ENCODE results near the gene IFT27.
"Not testable (repeated sequence)": the region's sequence is repeated elsewhere in the genome, so short reads cannot be mapped to it uniquely, and the experiment has no call there.

IFT27 gene

DNA sequence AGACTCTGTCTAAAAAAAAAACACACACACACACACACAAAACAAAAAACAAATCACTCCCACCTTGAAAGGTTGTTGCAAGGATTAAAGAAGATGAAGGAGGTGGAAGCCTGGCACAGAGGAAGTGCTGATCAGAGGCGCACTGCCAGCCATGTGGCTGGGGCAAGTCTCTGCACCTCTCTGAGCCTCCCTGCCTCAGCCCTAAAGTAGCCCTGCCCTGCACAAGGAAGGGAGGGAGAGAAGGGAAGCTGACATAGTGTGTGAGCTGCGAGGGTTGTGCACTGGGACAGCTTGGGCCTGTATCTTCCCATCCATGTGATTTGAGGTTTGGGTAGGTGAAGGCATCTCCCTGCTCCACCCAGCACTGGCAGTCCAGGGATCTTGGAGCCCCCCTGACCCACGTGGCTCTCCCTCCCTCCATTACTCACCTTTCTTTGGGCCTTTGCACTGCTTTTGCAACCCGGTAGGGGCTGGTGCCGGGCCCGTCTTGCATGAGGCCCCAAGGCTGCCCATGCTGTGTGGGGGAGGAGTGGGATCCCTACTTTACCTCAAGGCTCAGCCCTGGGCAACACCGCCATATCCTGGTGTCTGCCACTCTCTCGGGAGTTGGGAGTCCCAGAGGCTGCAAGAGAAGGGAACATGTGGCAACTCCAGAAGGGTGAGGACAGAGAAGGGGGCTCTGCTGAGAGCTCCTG is 30.5 kb downstream of the IFT27 start:
- in situ Hi-C loops (cut with MboI; ENCODE audit: low sequenced_read_pairs) = no loop called here

DNA sequence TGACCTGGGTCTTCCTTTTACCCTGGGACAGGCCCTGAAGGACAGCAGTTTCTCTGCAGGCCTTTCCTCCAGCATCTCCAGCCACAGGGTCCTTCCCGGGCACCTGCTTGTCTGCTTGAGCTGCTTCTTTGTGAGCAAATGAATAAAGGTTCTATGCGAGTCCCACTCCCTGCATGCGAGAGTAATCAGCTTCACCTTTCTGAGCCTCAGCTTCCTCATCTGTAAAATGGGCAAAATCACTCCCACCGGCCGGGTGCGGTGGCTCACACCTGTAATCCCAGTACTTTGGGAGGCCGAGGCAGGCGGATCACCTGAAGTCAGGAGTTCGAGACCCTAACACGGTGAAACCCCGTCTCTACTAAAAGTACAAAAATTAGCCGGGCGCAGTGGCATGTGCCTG is 31.1 kb downstream of the IFT27 start:
- in situ Hi-C loops (cut with MboI; ENCODE audit: low sequenced_read_pairs) = no loop called here

GRCh38 chr22:36744413-36744765 is 31.5 kb downstream of the IFT27 start:
- in situ Hi-C loops (cut with MboI; ENCODE audit: low sequenced_read_pairs) = no loop called here

DNA sequence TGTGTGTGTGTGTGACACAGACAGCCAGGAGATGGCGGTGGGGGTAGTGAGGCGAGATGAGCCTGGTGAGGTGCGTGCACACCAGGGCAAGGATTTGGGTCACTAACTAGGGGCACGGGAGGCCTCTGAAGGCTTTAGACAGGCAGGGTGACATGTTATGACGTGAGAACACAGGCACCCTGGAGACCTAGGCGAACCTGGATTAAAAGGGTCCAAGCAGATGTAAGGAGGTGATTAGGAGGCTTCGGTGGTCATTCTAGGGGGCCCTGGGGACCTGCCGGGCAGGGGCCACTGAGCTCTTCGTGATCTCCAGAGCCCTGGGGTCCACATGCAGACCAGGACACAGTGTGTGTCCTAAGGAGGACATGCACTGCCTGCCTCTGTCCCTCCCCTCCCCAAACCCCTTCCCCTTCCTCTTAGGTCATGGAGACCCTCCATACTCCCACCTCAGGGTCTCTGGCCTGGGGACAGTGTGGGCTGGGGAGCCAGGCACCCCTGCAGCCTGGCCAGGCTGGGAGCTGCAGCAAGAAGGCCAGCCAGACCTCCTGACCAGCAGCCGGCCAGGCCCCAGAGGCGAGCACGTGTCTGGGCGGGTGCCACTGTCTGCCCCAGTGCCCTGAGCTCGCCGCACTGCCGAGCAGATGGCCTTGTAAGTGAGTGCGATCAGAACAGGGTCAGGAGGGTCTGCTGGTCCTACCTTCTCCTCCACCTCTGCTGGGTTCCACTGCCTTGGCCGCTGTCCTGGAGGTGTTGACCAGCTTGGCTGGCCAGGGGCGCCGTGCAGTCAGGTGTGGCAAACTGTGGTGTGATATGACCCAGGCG is 32.1 kb downstream of the IFT27 start:
- in situ Hi-C loops (cut with MboI; ENCODE audit: low sequenced_read_pairs) = no loop called here

GRCh38 chr22:36743011-36743410 is 32.9 kb downstream of the IFT27 start:
- in situ Hi-C loops (cut with MboI; ENCODE audit: low sequenced_read_pairs) = no loop called here

- in situ Hi-C loops (cut with MboI; ENCODE audit: low sequenced_read_pairs) = no loop called here
Observed at GRCh38 chr22:36741968-36742367, 34.0 kb downstream of the IFT27 start.

- in situ Hi-C loops (cut with MboI; ENCODE audit: low sequenced_read_pairs) = no loop called here
Observed at GRCh38 chr22:36741204-36741793, 34.6 kb downstream of the IFT27 start.

- in situ Hi-C loops (cut with MboI; ENCODE audit: low sequenced_read_pairs) = no loop called here
Observed at GRCh38 chr22:36740716-36741115, 35.2 kb downstream of the IFT27 start.

- in situ Hi-C loops (cut with MboI; ENCODE audit: low sequenced_read_pairs) = no loop called here
Observed at GRCh38 chr22:36739185-36739584, 36.7 kb downstream of the IFT27 start.

GRCh38 chr22:36738416-36739020 is 37.4 kb downstream of the IFT27 start:
- in situ Hi-C loops (cut with MboI; ENCODE audit: low sequenced_read_pairs) = no loop called here

GRCh38 chr22:36737776-36738175 is 38.1 kb downstream of the IFT27 start:
- in situ Hi-C loops (cut with MboI; ENCODE audit: low sequenced_read_pairs) = no loop called here

- in situ Hi-C loops (cut with MboI; ENCODE audit: low sequenced_read_pairs) = no loop called here
Observed at GRCh38 chr22:36736701-36737320, 39.1 kb downstream of the IFT27 start.

DNA sequence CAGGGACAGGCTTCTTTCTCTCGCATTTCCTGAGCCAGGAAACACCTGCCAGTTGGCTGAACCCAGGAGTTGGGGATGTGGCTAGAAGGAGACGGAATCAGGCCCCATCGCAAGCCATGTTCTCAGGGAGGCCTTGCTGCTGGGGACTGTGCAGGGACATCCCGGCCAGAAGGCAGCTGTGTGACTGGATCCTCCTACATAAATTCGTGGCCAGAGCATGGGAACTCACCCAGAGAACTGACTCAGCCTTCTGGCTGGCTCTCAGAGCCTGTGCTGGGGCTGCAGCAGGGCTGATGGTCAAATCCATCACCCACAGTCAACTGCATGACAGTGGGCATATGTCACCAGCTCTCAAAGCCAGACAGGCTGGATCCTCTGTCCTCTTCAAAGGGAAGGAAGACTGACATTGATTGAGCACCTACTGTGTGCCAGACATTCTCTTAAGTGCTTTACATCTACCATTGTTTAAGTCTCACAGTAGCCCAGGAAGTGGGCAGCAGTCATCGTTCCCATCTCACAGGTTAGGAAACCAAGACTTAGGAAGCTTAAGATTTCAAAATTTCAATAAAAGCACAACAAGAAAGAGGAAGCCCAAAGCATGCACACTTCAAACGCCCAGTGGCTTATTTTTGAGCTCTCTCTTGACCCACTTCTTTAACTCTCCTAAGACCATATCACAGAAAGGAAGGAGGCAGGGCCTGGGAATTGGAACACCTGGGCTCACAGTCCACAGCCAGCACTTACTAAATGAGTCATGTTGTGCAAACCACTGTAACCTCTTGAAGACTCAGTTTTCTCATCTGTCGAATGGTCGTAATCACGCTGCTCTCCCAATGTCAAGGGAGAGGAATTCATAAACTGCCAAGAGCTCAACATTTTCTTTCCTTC is 41.5 kb downstream of the IFT27 start:
- in situ Hi-C loops (cut with MboI; ENCODE audit: low sequenced_read_pairs) = no loop called here

GRCh38 chr22:36733271-36733670 is 42.6 kb downstream of the IFT27 start:
- in situ Hi-C loops (cut with MboI; ENCODE audit: low sequenced_read_pairs) = no loop called here

- in situ Hi-C loops (cut with MboI; ENCODE audit: low sequenced_read_pairs) = no loop called here
Observed at GRCh38 chr22:36732609-36733008, 43.3 kb downstream of the IFT27 start.

DNA sequence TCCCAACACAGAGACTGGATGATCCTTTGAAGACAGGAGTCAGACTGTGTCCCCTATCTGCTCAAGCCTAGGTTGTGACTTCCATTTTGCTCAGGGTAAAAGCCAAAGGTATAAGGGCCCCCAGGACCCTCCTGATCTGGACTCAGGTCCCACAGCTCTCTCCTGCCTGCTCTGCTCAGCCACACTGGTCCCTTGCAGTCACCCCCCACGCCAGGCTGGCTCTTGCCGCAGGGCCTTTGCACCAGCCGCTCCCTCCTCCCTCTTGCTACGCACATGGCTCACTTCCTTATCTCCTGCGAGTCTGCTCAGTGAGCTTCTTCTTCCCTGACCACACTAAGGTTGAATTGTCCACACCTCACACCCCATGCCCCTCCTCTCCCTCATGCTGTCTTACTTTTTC is 44.0 kb downstream of the IFT27 start:
- in situ Hi-C loops (cut with MboI; ENCODE audit: low sequenced_read_pairs) = no loop called here

- in situ Hi-C loops (cut with MboI; ENCODE audit: low sequenced_read_pairs) = not testable (repeated sequence)
Observed at GRCh38 chr22:36731321-36731720, 44.6 kb downstream of the IFT27 start.

- in situ Hi-C loops (cut with MboI; ENCODE audit: low sequenced_read_pairs) = no loop called here
Observed at GRCh38 chr22:36730176-36730858, 45.6 kb downstream of the IFT27 start.

- in situ Hi-C loops (cut with MboI; ENCODE audit: low sequenced_read_pairs) = no loop called here
Observed at GRCh38 chr22:36729321-36729720, 46.6 kb downstream of the IFT27 start.

- in situ Hi-C loops (cut with MboI; ENCODE audit: low sequenced_read_pairs) = no loop called here
Observed at GRCh38 chr22:36728505-36728904, 47.4 kb downstream of the IFT27 start.

Measured in HL-60/S4 (cell line).